Ovary (tissue), 3 donors: Measurements from ENCODE around the gene TBCK.

Experiments
- EP300 ChIP-seq: sonication (generic); formaldehyde crosslinking; IDR thresholded peaks from one replicate; pipeline ENCODE4 v1.6.1; 2017; ENCODE audit warnings: antibody characterized with exemption
- POLR2A ChIP-seq: fragments of 450-650 bp; IDR thresholded peaks from one replicate; pipeline ENCODE4 v1.6.1; 2017; ENCODE audit warnings: antibody characterized with exemption, mild to moderate bottlenecking, moderate library complexity
- TF ChIP-seq, protein P1 (sequence below), 3 donors: fragments of 450-650 bp in 2 of 3; fragments of 200-600 bp in 1 of 3; IDR thresholded peaks; one replicate each; pipeline versions ENCODE4 v1.5.1 to v1.8.0; 2016 to 2022; ENCODE audit warnings: antibody characterized with exemption in 3 of 3, mild to moderate bottlenecking in 1 of 3
- donor health status: DM: no; HTN: no; CAD: no.

DNA sequence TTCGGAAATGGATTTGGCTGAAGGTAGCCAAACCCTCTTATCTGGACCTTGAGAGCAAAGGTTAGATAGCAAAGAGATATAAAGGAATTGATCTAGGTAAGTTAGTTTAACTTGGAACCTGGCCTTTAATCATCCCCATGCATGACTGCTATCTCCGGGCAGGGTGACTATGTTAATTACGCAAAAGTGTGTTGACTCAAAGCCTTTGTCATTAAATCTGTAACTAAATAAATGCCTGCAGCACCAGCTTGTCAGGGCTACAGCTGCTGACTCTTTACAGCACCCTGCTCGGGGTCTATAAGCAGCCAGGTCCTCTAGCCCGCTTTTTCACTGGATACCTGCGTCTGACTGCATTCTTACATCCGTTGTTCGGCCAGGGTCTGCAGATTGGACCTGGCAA, 201.7 kb downstream of the TBCK start:
- TF ChIP-seq POLR2A (no peak), EP300 (no peak)
- TF ChIP-seq, protein P1, sequence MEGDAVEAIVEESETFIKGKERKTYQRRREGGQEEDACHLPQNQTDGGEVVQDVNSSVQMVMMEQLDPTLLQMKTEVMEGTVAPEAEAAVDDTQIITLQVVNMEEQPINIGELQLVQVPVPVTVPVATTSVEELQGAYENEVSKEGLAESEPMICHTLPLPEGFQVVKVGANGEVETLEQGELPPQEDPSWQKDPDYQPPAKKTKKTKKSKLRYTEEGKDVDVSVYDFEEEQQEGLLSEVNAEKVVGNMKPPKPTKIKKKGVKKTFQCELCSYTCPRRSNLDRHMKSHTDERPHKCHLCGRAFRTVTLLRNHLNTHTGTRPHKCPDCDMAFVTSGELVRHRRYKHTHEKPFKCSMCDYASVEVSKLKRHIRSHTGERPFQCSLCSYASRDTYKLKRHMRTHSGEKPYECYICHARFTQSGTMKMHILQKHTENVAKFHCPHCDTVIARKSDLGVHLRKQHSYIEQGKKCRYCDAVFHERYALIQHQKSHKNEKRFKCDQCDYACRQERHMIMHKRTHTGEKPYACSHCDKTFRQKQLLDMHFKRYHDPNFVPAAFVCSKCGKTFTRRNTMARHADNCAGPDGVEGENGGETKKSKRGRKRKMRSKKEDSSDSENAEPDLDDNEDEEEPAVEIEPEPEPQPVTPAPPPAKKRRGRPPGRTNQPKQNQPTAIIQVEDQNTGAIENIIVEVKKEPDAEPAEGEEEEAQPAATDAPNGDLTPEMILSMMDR (IDR thresholded peaks at IDR 0.05): no peak
